Measurements from ENCODE around the gene NCOA5. TPM values are rescaled to one million over a fixed set of nuclear protein-coding genes. Genes with fewer than 3 reads are reported as not detected.

The NCOA5 gene
- total and polyA plus RNA-seq, 9 of the 15 experiments (the other 6 are each of a cell fraction or from before 2014, with no cell fraction given), result 3.9 to 22.8 (median 13.8) TPM

DNA sequence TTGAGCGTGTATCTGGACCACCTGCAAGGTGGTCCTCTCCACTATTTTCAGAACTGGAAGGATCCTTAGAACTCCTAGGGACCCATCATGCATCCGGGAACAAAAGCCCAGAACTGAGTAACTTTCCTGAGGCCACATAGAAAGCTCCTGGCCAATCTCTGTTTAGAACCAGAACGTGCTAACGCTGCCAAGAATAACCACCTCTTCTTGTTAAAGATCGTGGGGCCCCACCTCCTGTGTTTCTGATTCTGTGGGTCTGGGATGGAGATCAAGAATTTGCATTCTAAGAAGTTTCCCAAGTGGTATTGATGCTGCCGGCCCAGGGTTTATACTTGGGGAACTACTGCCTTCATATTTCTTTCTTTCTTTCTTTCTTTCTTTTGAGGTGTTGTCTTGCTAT, 41.6 kb upstream of the NCOA5 start:
- TF ChIP-seq ZSCAN32 (CRISPR knock-in tag; IDR thresholded peaks at IDR 0.05) (no peak), POU5F1 (IDR thresholded peaks at IDR 0.05; ENCODE audit: borderline replicate concordance, low read depth, low read length, partially characterized antibody) (no peak)
- TF ChIP-seq, protein P1, sequence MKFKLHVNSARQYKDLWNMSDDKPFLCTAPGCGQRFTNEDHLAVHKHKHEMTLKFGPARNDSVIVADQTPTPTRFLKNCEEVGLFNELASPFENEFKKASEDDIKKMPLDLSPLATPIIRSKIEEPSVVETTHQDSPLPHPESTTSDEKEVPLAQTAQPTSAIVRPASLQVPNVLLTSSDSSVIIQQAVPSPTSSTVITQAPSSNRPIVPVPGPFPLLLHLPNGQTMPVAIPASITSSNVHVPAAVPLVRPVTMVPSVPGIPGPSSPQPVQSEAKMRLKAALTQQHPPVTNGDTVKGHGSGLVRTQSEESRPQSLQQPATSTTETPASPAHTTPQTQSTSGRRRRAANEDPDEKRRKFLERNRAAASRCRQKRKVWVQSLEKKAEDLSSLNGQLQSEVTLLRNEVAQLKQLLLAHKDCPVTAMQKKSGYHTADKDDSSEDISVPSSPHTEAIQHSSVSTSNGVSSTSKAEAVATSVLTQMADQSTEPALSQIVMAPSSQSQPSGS (CRISPR knock-in tag; IDR thresholded peaks at IDR 0.05), result no peak
- TF ChIP-seq, protein P2, sequence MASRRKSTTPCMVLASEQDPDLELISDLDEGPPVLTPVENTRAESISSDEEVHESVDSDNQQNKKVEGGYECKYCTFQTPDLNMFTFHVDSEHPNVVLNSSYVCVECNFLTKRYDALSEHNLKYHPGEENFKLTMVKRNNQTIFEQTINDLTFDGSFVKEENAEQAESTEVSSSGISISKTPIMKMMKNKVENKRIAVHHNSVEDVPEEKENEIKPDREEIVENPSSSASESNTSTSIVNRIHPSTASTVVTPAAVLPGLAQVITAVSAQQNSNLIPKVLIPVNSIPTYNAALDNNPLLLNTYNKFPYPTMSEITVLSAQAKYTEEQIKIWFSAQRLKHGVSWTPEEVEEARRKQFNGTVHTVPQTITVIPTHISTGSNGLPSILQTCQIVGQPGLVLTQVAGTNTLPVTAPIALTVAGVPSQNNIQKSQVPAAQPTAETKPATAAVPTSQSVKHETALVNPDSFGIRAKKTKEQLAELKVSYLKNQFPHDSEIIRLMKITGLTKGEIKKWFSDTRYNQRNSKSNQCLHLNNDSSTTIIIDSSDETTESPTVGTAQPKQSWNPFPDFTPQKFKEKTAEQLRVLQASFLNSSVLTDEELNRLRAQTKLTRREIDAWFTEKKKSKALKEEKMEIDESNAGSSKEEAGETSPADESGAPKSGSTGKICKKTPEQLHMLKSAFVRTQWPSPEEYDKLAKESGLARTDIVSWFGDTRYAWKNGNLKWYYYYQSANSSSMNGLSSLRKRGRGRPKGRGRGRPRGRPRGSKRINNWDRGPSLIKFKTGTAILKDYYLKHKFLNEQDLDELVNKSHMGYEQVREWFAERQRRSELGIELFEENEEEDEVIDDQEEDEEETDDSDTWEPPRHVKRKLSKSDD (conservative IDR thresholded peaks at IDR 0.05; ENCODE audit: low read length), result no peak
- H3K4me2 ChIP-seq (ENCODE audit: insufficient read depth, low read length), result no peak overlapping the region
- WGBS (ENCODE audit: insufficient coverage, low coverage, missing lambda C conversion rate), result 0% methylated on average over 6 of the region's 6 CpGs
- H3K79me2 ChIP-seq (ENCODE audit: control insufficient read depth, insufficient read depth, low read length), result no peaks in the 10 kb centered on the region
- H3K27ac ChIP-seq (ENCODE audit: extremely low read depth, low read depth, low read length), result no peak overlapping the region
- DNase-seq (ENCODE audit: extremely low read depth in 1 of 4, low spot score in 3 of 4), result no peak
- peaks cover 5% of the 10 kb centered on the region for H4K20me1 ChIP-seq (replicated peaks; ENCODE audit: control insufficient read depth, insufficient read depth, low read length)
- CTCF ChIA-PET (ENCODE audit: low intra/inter-chr PET ratio), result interaction anchor here (0.6 to 2.5 kb wide), 3 partner anchors 118 to 501 kb away, joined by 3 to 7 read pairs (median 3); no protein-coding TSS in a partner anchor
- POLR2A ChIA-PET, result no interaction called here
- BruUV-seq (replicated peaks), result no TSS peak
- H3K27me3 ChIP-seq (ENCODE audit: control insufficient read depth in 2 of 2, insufficient read depth in 2 of 2, low read length in 2 of 2), result peaks cover 5 to 37% of the 10 kb centered on the region in 2 experiments; a peak in 4 of 5 replicates
- no peaks in the 10 kb centered on the region for H3K9me1 ChIP-seq (ENCODE audit: control insufficient read depth, insufficient read depth, low read length)
- ATAC-seq, result no peak
- intact Hi-C loops (cut with micrococcal nuclease), result loop anchor here (5.0 kb wide), 2 partner anchors 109 to 176 kb away; partner anchors contain the start of gene CDH22
- H3K4me3 ChIP-seq, result no peak overlapping the region
- H3K4me1 ChIP-seq (replicated peaks in 1 of 2; ENCODE audit: control insufficient read depth in 2 of 2, insufficient read depth in 2 of 2, low read length in 2 of 2), result 0 out of 5 replicates have a peak, but pooled peaks cover 0 to 7% of the 10 kb centered on the region in 2 experiments
- no peak for FAIRE-seq
- in situ Hi-C loops (cut with MboI), result loop anchor here (25.0 kb wide), 1 partner anchor 181 kb away; the partner anchor contains the start of gene CDH22
- no peak overlapping the region for H3K9ac ChIP-seq (ENCODE audit: insufficient read depth in 1 of 2, low read depth in 2 of 2, low read length in 2 of 2)
- no peak overlapping the region for H2AFZ ChIP-seq (ENCODE audit: low read depth, low read length)
- H3K9me3 ChIP-seq (replicated peaks; ENCODE audit: control insufficient read depth, insufficient read depth, low read depth, low read length), result no peaks in the 10 kb centered on the region
- no peaks in the 10 kb centered on the region for H3K36me3 ChIP-seq (ENCODE audit: control insufficient read depth, insufficient read depth, low read length)
